Neural progenitor cell (in vitro differentiated cells): Measurements from ENCODE around the gene HBQ1.
"Not testable (repeated sequence)": the region's sequence is repeated elsewhere in the genome, so short reads cannot be mapped to it uniquely, and the experiment has no call there.

Source experiments
- CTCF ChIP-seq: fragments of 200-600 bp; sonication (generic); IDR thresholded peaks from 2 replicates; pipeline ENCODE4 v1.5.1; 2017; ENCODE audit warnings: antibody characterized with exemption, mild to moderate bottlenecking
- EZH2 ChIP-seq: fragments of 200-600 bp; sonication (generic); IDR thresholded peaks from 2 replicates; pipeline ENCODE4 v1.6.1; 2017; ENCODE audit warnings: antibody characterized with exemption, mild to moderate bottlenecking, moderate library complexity
- EZH2phosphoT487 ChIP-seq: fragments of 200-600 bp; sonication (generic); IDR thresholded peaks from 2 replicates; pipeline ENCODE4 v1.6.1; 2017; ENCODE audit warnings: antibody characterized with exemption

GRCh38 chr16:209359-209758 lies 29.1 kb downstream of the HBQ1 start:
- not testable (repeated sequence) for TF ChIP-seq CTCF, EZH2, EZH2phosphoT487
